Measurements from ENCODE around the gene C11orf21.

DNA sequence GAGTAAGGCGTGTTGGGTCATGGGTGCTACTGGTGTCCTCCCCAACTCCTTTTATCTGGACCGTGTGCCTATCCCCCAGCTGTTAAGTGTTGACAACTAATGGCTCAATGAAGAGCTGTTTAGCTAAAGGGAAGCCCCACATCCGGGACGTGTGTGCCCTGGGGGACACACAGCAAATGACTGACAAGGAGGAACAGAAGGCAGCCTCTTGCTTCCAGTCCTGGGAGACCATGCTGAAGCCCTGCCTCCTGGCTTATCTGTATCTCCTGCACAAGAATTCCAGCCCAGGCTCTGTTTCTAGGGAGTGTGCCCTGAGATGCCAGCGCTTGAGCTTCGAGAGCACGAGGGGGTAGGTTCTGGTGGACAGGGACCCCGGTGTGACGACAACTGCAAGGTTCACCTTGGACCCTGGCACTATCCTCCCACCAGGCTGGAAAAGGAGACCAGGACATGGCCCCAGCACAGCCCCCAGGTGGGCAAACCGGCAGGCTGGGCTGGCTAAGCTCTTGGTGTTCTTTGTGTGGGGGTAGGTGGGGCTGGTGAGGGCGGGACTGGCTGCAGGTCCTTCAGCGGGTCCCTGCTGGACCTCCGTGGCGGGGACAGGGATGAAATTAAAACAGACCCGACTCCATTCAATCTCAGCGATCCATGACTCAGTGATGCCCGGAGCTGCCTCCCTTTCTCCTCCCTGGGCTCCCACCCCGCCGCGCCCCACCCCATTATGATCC lies 52.4 kb downstream of the C11orf21 start:
- TF ChIP-seq, protein P1, sequence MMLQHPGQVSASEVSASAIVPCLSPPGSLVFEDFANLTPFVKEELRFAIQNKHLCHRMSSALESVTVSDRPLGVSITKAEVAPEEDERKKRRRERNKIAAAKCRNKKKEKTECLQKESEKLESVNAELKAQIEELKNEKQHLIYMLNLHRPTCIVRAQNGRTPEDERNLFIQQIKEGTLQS (IDR thresholded peaks at IDR 0.05; ENCODE audit: insufficient read depth, low read depth, low read length), result no peak
- TF ChIP-seq TAF1 (IDR thresholded peaks at IDR 0.05; ENCODE audit: low read depth, low read length), result no peak

All from H1 (cell line).